K562 (cell line): ENCODE data around the gene LEPROT.

ENCODE experiments used
- BHLHE40 ChIP-seq: IDR thresholded peaks from 2 replicates; pipeline ENCODE4 v1.6.1; 2011; ENCODE audit warnings: low read length, improper control_type of control experiment
- CTCF ChIP-seq, 3 experiments: IDR thresholded peaks in 2 of 3; conservative IDR thresholded peaks in 1 of 3; 2 replicates each; pipeline ENCODE4 v1.5.1; 2011 to 2012; ENCODE audit warnings: low read length in 3 of 3, mild to moderate bottlenecking in 3 of 3, control low read depth in 2 of 3, improper control_type of control experiment in 1 of 3, inconsistent platforms in 1 of 3, low read depth in 1 of 3, mixed read lengths in 1 of 3, moderate library complexity in 1 of 3; ENCODE audit not compliant: insufficient read depth in 2 of 3
- ILK ChIP-seq: fragments of 450-650 bp; IDR thresholded peaks from 2 replicates; pipeline ENCODE4 v1.6.1; 2016; ENCODE audit warnings: missing genetic modification characterization, low read depth, mild to moderate bottlenecking, missing compliant biosample characterization, moderate library complexity, borderline replicate concordance
- IRF2 ChIP-seq: sonication (generic); formaldehyde crosslinking; IDR thresholded peaks from 2 replicates; pipeline ENCODE4 v1.8.1; 2022; ENCODE audit warnings: mild to moderate bottlenecking, missing genetic modification reagents
- MLX ChIP-seq, 2 experiments: fragments of 450-650 bp in 1 of 2; sonication (generic) in 1 of 2; formaldehyde crosslinking; conservative IDR thresholded peaks; 2 replicates each; pipeline versions ENCODE4 v1.4.0 to v1.8.1; 2020 to 2022; ENCODE audit warnings: mild to moderate bottlenecking in 1 of 2, missing genetic modification reagents in 1 of 2
- POLR2A ChIP-seq: fragments of 450-650 bp; conservative IDR thresholded peaks from 2 replicates; pipeline ENCODE4 v1.6.1; 2016
- RFX5 ChIP-seq: IDR thresholded peaks from 2 replicates; pipeline ENCODE4 v1.6.1; 2011; ENCODE audit warnings: low read depth, mild to moderate bottlenecking, improper control_type of control experiment, low read length
- ZFX ChIP-seq: sonication (generic); formaldehyde crosslinking; IDR thresholded peaks from 2 replicates; pipeline ENCODE4 v1.8.0; 2022; ENCODE audit warnings: mild to moderate bottlenecking, missing genetic modification reagents, moderate library complexity
- ZNF174 ChIP-seq: fragments of 250-450 bp; sonication (Bioruptor Pico); IDR thresholded peaks from 2 replicates; pipeline ENCODE4 v1.4.0; 2020; ENCODE audit warnings: mild to moderate bottlenecking
- ZNF224 ChIP-seq: sonication (generic); formaldehyde crosslinking; IDR thresholded peaks from 2 replicates; pipeline ENCODE4 v1.8.0; 2022; ENCODE audit warnings: mild to moderate bottlenecking, missing genetic modification reagents
- TF ChIP-seq, protein P1 (sequence below): sonication (generic); formaldehyde crosslinking; IDR thresholded peaks from 2 replicates; pipeline ENCODE4 v1.8.0; 2023; ENCODE audit warnings: mild to moderate bottlenecking, missing genetic modification reagents
- TF ChIP-seq, protein P2 (sequence below): sonication (generic); formaldehyde crosslinking; IDR thresholded peaks from 2 replicates; pipeline ENCODE4 v1.8.0; 2022; ENCODE audit warnings: mild to moderate bottlenecking, missing genetic modification reagents

DNA sequence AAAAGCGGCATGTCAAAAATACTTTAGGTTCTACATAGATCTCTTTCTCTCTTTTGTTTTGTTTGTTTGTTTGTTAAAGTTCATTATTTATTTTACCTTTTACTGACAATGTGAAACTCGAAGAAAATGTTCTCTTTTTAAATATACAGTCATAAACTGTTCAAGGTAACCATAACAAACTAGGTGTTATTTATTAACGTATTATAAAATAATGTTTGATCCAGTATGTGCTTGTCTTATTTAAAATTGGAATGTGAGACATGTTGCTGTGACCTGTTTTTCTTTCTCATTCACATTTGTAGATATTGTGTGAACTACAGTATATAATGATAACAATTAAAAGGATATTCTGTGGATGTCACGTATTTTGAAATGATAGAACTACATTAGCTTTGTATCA is 5.9 kb upstream of the LEPROT start:
- TF ChIP-seq BHLHE40: no peak
- no peak for TF ChIP-seq RFX5
- TF ChIP-seq CTCF (IDR thresholded peaks at IDR 0.05 in 2 of 3, conservative IDR thresholded peaks at IDR 0.05 in 1 of 3; ENCODE audit: insufficient read depth in 2 of 3, low read depth in 1 of 3, low read length in 3 of 3): no peak
- TF ChIP-seq IRF2 (CRISPR knock-in tag): no peak
- TF ChIP-seq ZFX (CRISPR knock-in tag): no peak
- TF ChIP-seq MLX (CRISPR knock-in tag; conservative IDR thresholded peaks at IDR 0.05): no peak
- TF ChIP-seq, protein P1, sequence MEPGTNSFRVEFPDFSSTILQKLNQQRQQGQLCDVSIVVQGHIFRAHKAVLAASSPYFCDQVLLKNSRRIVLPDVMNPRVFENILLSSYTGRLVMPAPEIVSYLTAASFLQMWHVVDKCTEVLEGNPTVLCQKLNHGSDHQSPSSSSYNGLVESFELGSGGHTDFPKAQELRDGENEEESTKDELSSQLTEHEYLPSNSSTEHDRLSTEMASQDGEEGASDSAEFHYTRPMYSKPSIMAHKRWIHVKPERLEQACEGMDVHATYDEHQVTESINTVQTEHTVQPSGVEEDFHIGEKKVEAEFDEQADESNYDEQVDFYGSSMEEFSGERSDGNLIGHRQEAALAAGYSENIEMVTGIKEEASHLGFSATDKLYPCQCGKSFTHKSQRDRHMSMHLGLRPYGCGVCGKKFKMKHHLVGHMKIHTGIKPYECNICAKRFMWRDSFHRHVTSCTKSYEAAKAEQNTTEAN: no peak
- no peak for TF ChIP-seq ZNF224 (CRISPR knock-in tag)
- TF ChIP-seq POLR2A: no peak
- no peak for TF ChIP-seq ILK (tag)
- TF ChIP-seq, protein P2, sequence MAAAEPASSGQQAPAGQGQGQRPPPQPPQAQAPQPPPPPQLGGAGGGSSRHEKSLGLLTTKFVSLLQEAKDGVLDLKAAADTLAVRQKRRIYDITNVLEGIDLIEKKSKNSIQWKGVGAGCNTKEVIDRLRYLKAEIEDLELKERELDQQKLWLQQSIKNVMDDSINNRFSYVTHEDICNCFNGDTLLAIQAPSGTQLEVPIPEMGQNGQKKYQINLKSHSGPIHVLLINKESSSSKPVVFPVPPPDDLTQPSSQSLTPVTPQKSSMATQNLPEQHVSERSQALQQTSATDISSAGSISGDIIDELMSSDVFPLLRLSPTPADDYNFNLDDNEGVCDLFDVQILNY (CRISPR knock-in tag): no peak
- TF ChIP-seq ZNF174 (CRISPR knock-in tag): no peak
